HG02763 (cell line): ENCODE measurements around the gene CALY.
"Not testable (repeated sequence)": the region's sequence is repeated elsewhere in the genome, so short reads cannot be mapped to it uniquely, and the experiment has no call there.

Experiments
- ATAC-seq: cut with Tn5 transposase; IDR thresholded peaks from one replicate; pipeline ENCODE4 v1.9.1; 2021; ENCODE audit warnings: mild to moderate bottlenecking, moderate library complexity; ENCODE audit not compliant: unreplicated experiment

Gene CALY

GRCh38 chr10:133332936-133333699 is 3.6 kb downstream of the CALY start:
- no peak for ATAC-seq

GRCh38 chr10:133329491-133330202 is 7.0 kb downstream of the CALY start:
- ATAC-seq, result peak; percentile 71

DNA sequence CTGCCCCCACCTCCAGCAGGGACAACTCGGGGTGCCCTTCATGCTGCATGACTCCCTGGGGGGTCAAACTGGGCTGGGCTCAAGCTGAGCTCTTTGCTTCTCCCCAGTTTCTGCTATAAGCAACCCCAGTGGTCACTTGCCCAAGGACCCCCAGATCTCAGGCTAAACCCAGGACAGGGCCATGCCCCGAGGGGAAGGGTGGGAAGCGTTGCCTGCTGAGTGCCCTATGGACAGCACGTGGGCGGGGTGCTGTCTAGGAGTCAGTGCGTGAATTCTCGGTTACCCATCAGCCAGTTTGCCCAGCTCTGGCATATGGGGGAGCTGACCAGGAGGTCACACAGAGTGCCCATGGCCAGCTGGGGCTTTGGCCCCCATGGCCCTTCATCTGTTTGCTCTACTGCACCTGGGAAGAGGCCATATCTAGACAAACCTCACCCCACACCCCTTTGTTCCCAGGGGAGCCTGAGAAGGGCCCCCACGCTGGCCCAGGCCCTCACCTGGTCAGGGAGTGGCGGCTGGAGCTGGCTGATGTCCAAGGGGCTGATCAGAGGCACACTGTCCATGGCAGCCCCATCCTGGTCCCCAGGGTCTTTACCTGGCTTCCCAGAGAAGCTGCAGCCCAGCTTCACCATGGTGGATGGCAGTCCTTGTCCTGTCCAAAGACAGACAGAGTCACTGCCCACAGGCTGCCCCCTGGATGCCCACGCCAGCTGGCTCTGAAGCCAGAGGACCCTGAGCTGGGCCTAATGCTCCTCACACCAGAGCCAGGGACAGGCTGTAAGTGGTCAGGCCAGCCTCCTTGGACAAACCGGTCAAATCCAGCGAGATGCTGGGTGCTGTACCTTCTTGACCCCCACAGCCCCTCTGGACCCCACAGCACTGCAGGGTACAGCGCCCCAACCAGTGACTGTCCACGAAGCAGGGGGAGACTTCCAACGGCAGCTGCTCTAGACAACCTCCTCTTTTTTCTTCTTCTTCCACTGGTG is 8.0 kb downstream of the CALY start:
- no peak for ATAC-seq

GRCh38 chr10:133327651-133328357 is 8.9 kb downstream of the CALY start:
- no peak for ATAC-seq

GRCh38 chr10:133326745-133327650 is 9.7 kb downstream of the CALY start:
- ATAC-seq, result no peak

- no peak for ATAC-seq
Observed at GRCh38 chr10:133326223-133326551, 10.5 kb downstream of the CALY start.

GRCh38 chr10:133325440-133326222 is 11.1 kb downstream of the CALY start:
- ATAC-seq, result no peak

DNA sequence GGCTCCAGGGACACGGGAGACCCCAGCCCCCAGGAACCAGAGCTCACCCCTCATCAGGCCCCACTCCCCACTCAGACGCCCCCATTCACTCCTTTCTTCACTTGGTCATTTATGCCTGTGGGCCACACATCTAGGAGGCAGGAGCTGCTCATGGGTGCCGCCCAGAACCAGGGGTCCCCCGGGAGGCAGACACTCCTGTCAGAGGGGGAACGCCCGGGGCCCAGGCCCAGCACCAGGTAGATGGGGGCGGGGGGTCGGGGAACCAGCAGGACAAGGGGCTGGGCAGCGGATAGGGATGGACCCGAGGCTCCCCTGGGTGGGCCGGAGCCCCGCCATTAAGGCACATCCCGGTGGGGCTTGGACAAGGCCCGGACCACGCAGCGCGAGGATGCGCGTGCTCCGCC is 11.8 kb downstream of the CALY start:
- ATAC-seq, result no peak

DNA sequence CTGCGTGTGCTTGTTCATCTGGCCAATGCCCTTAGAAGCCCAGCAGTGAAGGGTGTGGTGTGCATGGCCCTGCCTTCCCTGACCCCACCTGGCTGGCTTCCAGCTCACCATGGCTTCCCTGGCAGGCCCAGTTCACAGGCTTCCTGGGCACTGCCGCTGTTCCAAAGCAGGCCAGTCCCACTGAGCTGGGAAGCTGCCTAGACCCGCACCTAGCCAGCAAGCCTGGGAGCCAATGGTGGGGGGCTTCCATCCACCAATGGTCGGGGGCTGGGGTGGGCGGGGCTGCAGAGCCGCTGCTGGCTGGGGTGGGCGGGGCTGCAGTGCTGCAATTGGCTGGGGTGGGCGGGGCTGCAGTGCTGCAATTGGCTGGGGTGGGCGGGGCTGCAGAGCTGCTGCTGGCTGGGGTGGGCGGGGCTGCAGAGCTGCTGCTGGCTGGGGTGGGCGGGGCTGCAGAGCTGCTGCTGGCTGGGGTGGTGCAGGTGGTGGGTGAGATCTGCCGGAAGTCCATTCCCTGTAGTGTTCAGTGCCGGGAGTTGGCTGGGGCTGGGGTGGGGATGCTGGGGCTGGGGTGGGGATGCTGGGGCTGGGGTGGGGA is 12.4 kb downstream of the CALY start:
- ATAC-seq, result no peak

DNA sequence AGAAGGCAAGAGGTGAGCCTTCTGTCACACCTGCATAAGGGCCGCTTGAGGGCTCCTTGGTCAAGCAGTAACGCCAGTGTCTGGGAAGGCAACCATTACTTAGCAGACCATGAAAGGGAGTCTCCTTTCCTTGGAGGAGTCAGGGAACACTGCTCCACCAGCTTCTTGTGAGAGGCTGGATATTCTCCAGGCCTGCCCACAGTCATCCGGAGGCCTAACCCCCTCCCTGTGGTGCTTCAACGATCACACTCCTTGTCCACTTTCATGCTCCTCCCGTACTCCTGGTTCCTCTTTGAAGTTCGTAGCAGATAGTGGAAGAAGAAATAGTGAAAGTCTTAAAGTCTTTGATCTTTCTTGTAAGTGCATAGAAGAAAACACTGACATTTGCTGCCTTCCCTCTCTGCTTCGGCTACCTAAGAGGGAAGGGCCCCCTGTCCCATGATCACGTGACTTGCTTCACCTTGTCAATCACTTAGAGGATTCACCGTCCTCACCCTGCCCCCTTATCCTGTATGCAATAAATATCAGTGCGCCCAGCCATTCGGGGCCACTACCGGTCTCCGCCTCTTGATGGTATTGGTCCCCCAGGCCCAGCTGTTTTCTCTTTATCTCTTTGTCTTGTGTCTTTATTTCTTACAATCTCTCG is 14.5 kb downstream of the CALY start:
- ATAC-seq, result not testable (repeated sequence)

DNA sequence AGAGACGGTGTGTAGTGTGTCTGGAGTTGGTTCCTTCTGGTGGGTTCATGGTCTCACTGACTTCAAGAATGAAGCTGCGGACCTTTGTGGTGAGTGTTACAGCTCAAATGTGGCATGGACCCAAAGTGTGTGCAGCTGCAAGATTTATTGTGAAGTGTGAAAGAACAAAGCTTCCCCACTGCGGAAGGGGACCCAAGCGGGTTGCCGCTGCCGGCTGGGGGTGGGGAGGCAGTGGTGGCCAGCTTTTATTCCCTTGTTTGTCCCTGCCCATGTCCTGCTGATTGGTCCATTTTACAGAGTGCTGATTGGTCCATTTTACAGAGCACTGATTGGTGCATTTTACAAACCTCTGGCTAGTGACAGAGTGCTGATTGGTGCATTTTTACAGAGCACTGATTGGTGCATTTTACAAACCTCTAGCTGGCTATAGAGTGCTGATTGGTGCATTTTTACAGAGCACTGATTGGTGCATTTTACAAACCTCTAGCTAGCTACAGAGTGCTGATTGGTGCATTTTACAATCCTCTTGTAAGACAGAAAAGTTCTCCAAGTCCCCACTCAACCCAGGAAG is 15.8 kb downstream of the CALY start:
- ATAC-seq, result not testable (repeated sequence)

DNA sequence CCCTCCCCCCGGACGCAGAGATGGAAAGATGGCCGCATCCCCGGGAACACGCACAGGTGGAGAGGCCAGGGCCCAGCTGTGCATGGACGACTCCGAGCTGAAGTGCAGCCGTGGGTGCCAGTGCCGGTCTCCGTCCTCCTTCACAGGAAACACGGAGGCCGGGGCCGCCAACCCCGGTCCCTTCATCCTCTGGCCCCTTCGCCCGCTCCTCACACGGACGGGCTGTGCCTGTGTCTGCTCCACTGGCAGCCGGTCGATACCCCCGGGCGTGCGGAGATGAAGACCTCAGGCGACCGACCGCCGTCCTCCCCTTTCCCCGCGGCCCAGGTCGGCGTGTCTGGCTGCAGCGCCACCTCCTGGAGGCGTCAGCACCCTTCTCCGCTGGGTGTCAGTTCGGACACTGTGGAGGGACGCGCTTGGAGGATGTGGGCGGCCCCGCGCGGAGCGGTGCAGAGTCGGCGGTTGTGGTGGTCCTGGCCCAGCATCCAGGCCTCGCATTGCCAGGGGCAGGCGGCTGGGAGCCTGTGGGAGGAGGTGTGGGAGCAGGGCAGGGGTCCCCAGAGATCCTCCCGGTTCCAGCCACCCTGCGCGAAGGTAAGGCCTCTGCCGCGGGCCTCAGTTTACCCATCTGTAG is 18.1 kb downstream of the CALY start:
- no peak for ATAC-seq

- no peak for ATAC-seq
Observed at GRCh38 chr10:133316732-133317131, 20.0 kb downstream of the CALY start.

DNA sequence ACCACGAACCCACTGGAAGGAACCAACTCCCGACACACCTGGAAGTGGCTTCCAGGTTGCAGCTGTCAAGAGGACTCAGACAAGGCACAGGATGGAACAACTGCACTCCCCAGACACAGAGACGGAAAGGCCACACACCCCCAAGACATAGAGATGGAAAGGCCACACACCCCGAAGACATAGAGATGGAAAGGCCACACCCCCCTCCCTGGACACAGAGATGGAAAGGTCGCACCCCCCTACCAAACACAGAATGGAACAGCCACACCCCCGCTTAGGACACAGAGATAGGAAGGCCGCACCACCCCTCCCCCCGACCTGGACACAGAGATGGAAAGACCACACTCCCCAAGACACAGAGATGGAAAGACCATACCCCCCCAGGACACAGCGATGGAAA is 20.4 kb downstream of the CALY start:
- ATAC-seq, result no peak

- ATAC-seq, result no peak
Observed at GRCh38 chr10:133315847-133316246, 20.8 kb downstream of the CALY start.

DNA sequence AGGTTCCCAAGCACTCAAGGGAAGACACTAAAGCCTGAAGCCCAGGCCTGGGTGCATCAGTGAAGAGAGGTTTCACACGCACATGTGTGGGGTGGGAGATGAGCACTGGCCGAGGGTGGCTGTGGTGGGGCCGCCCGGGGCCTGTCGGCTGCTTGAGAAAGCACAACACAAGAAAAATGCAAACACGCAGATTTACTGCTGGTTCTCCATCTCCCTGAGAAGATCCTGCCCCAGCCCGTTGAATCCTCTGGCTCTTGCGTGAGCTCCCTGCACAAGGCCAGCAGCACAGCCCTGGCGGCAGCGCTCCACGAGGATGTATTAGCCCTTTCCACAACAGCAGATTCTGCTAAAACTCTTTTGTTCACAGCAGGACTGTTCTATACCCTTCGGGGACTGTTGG is 21.8 kb downstream of the CALY start:
- ATAC-seq, result no peak

DNA sequence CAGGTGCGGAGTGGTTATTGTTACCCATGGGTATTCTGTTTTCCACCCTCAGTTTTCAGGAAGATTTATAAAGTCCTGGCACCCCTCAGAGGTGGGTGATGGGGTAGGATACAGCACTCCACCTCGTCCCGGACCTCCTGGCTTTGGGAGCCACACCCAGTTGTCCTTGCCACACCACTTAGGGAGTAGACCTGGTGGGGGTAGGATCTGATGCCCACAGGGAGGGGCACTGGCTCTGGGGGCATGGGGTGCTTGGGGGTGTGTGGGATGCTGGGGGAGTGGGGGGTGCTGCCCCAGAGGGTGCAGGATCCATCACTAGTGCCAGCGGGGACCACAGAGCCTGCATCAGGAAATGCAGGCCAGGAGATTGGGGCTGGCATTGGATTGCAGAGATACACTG is 23.5 kb downstream of the CALY start:
- ATAC-seq, result no peak
